NOMO-1 treated with dmso at 0.1 percent for 144 hours (cell line): ENCODE results near the gene GRK3.
"Not testable (repeated sequence)": the region's sequence is repeated elsewhere in the genome, so short reads cannot be mapped to it uniquely, and the experiment has no call there.

ENCODE experiments used
- DNase-seq: peaks from one replicate; lab custom pipeline; 2025; ENCODE audit not compliant: unreplicated experiment; lab: John Stamatoyannopoulos, UW

Gene GRK3

GRCh38 chr22:25564320-25564978 lies at the start of gene GRK3:
TSS of gene GRK3 (plus strand) at chr22:25564675. CDS start at chr22:25565041, 366 bp downstream.
- peak; percentile 72 for DNase-seq

- no peak for DNase-seq
Observed at GRCh38 chr22:25518000-25518663, 46.3 kb upstream of the GRK3 start.

GRCh38 chr22:25525376-25525775 lies 39.1 kb upstream of the GRK3 start:
- DNase-seq = no peak

GRCh38 chr22:25525804-25526584 lies 38.5 kb upstream of the GRK3 start:
- not testable (repeated sequence) for DNase-seq

- DNase-seq = not testable (repeated sequence)
Observed at GRCh38 chr22:25527016-25527415, 37.5 kb upstream of the GRK3 start.

- not testable (repeated sequence) for DNase-seq
Observed at GRCh38 chr22:25528068-25528467, 36.4 kb upstream of the GRK3 start.

DNA sequence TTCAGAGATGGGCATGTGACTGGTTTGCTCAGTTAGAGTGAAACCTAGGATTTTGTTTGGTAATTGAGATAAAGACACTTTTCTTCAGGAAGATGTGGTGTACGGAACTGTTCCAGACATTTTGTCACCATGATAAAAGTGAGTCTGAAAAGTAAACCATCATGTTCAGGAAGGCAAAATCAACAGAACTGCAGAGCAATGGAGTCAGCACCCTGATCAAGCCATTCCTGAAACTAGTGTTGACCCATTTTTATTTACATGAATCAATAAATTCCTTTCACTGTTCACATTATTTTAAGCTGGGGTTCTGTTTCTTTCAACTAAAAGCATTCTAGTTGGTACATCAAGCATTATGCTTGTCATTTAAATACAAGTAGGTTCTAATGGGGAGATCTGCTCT lies 35.4 kb upstream of the GRK3 start:
- not testable (repeated sequence) for DNase-seq

DNA sequence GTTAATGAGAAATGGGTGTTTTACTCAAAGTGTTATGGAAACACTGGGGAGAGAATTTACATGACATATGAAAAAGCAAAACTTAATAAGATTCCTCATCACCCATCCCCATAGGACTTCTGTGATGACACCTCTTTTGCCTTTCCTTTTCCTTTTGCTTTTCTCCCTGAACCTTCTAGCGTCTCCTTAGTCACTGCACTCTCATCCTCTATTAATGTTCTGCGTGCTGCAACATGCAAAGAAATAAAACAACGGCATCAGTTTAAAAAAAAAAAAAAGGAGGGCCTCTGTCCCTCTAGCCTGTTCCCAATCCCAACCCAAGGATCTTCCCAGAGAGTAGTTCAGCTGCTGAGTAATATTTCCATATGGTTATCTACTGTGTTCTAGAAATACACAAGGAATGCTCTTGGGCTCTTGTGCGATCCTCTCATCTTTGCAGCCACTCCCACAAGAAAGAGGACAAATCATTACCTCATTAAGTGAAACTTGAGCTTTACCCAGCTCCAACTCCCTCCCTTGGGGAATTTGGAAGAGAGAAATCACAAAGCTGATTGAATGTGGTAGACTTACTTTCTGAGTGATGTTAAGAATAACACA lies 34.8 kb upstream of the GRK3 start:
- not testable (repeated sequence) for DNase-seq

DNA sequence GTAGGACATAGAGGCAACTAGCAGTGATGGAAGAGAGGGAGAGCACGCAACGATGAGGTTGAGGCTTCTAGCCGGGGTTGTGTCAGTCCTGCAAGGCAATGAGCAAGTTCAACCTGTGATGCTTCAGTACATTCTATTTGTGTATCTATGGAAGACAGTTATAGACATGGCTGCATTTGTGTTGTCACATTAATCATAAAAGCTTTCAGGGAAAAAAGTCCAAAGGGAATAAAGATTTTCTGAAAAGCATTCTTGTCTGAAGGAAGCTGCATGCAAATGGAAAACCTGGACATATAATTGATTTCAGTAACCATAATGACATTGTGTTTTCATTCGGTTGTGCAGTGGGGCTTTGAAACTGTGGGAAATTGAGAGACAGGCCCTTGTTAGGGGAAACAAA lies 32.8 kb upstream of the GRK3 start:
- DNase-seq = not testable (repeated sequence)

DNA sequence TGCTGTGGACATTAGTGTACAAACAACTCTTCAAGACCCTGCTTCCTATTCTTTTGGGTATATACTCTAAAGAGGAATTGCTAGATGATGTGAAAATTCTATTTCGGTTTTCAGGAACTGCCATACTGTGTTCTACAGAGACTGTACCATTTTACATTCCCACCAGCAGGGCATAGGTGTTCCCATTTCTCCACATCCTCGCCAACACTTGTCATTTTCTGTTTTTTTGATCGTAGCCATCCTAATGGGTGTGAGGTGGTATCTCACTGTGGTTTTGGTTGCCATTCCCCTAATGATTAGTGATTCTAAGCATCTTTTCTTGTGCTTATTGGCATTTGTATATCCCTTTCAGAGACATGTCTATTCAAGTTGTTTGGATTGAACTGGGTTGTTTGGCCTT lies 29.8 kb upstream of the GRK3 start:
- no peak for DNase-seq

DNA sequence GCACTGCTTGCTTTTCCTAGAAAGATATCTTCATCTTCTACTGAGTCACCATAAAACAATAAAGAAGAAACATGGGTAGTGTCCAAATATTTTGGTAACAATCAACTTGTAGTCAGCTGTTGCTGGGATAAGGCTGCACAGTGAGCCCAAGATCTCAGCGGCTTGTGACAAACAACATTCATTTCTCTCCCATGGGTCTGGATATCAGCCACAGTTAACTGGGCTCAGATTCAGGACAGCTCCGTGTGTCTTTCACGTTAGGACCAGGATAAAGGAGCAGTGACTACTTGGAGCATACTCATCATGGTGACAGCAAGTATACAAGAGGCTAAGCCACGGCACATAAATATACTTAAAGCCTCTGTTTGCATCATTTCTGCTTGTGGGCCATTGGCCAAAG lies 27.9 kb upstream of the GRK3 start:
- DNase-seq = no peak

DNA sequence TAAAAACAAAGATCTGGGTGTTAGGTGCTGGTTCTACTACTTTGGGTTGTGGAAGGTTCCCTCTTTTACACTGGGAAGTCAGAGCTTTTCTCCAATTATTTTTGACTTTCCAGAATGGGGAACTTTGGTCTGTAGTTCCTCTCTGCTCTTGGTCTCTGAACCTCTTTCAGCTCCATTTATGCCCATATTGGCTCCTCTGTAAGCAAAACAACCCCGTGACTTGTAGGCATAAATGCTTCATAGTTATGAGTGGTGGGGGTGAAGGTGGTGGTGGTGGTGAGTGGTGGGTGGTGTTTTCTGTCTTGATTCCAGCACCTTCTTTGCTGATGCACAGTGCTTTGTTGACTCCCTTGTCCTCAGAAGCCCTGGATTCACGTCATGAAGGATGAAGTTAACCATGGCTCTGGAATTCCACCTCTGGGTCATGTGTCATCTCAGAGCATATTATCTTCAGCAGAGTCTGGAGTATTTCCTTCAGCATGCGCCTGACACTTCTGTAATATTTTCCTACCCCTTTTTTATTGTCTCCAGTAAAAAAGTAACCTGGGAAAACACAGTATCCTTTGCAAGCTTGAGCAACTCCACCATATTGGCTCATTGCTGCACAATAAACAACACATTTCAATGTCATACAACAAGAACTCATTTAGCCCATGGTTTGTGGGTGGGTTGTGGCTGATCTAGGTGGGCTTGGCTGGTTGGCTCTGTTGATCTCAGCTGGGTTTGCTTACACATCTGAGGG lies 24.1 kb upstream of the GRK3 start:
- DNase-seq = no peak

GRCh38 chr22:25540908-25541660 lies 23.4 kb upstream of the GRK3 start:
- DNase-seq = no peak

DNA sequence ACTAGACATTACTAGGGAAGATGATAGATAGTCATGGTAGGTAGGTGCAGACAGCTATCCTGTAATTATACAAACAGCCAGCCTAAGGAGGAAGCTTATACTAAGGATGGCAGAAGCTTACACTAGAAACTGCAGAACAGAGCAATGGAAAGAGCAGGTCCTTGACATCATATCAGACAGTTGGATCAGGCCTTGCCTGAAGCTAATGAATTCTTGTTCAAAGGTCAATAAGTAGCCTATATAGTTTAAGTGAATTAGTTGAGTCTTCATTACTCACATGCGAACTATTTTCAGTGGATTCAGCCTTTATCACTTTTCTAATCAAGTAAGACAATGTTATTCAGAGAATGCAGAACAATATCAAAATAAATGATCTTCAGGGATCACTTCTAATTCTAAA lies 22.3 kb upstream of the GRK3 start:
- no peak for DNase-seq

DNA sequence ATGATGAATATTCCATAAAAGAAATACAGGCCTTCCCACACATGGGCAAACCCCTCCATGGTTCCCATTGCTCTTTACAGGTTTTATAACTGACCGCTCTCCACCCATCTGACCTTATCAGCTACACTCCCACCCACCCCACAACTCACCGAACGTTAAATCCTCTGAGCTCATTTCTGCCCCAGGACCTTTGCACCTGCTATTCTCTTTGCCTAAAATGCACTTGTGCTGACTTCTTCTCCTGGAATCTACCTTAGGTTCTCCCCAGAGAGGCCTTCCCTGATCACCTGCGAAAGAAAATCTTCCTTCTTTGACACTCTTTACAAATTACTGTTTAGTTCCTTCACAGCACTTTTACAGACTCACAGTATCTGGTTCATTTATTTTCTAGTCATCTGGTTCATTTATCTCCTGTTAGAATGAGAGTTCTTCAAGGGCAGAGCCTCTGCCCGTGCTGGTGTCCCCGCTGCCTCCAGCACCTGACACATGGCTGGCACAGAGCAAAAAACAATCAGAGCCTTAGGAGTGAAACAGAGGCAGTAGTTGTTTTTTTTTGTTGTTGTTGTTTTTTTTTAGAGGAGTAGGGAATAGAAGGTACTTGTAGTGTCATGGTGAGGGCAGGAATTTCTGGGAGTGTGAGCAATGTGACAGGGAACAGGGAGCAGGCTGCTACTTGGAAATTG lies 21.6 kb upstream of the GRK3 start:
- no peak for DNase-seq

DNA sequence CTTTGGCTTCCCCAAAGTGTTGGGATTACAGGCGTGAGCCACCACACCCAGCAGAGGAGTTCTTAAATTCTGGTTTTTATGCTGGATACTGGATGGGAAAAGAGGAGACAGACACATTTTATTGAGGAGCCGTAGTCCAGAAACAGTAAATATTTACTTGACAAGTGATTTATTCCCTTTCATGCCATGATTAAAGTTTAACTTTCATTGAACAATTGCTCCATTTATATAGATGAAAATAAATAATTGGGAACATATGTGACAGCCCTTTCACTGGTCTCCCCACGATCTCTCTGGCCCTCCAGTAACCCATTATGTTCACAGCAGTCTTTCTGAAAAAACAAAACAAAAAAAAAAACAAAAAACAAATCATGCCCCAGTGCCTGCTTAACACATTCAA lies 19.3 kb upstream of the GRK3 start:
- no peak for DNase-seq

GRCh38 chr22:25545672-25546071 lies 18.8 kb upstream of the GRK3 start:
- no peak for DNase-seq

GRCh38 chr22:25546242-25546641 lies 18.2 kb upstream of the GRK3 start:
- DNase-seq = no peak

DNA sequence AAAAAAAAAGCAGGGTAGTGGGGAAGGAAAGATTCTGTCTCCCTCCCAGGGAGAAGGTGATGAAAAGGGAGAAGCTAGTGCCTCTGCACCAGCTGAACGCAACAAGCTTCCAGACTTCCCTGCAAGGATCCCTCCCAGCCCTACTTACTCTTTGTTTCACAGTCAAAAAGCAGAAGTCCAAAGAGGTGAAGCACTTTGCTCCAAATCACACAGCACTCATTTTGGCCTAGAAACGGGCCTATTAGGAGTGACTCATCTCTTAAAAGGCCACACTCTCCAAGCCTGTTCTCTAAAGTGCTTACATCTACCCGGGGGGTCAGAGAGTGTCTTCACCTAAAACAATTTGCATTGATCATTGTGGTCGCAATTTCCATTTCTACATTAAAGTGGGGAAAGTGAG lies 17.7 kb upstream of the GRK3 start:
- peak; percentile 91 for DNase-seq
